22Rv1 (cell line): ENCODE results near the gene DET1.

Source experiments
- ZFX ChIP-seq: fragments of 450-650 bp; IDR thresholded peaks from 2 replicates; pipeline ENCODE4 v1.6.1; 2017; ENCODE audit warnings: antibody characterized with exemption, borderline replicate concordance
- TF ChIP-seq, protein P1 (sequence below): fragments of 450-650 bp; IDR thresholded peaks from 2 replicates; pipeline ENCODE4 v1.5.1; 2017; ENCODE audit warnings: mild to moderate bottlenecking

DNA sequence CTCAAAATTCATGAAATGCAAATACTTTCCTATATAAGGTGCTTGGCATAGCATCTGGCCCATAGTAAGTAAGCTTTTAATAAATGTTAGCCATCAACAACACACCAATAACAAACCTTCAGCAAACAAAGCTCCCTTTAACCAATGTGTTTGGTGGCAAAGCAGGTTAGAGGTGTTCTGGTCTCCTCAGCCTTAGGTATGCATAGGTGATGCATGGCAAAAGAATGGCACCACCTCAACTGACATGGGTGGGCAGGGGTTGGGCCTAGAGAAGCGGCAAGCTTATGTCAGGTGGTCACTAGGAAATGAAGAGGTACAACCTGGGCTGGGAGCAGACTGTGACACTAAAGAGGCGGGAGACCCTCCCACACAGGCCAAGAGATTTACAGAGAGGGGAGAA, 40.8 kb downstream of the DET1 start:
- TF ChIP-seq, protein P1, sequence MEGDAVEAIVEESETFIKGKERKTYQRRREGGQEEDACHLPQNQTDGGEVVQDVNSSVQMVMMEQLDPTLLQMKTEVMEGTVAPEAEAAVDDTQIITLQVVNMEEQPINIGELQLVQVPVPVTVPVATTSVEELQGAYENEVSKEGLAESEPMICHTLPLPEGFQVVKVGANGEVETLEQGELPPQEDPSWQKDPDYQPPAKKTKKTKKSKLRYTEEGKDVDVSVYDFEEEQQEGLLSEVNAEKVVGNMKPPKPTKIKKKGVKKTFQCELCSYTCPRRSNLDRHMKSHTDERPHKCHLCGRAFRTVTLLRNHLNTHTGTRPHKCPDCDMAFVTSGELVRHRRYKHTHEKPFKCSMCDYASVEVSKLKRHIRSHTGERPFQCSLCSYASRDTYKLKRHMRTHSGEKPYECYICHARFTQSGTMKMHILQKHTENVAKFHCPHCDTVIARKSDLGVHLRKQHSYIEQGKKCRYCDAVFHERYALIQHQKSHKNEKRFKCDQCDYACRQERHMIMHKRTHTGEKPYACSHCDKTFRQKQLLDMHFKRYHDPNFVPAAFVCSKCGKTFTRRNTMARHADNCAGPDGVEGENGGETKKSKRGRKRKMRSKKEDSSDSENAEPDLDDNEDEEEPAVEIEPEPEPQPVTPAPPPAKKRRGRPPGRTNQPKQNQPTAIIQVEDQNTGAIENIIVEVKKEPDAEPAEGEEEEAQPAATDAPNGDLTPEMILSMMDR = no peak
- TF ChIP-seq ZFX = no peak
